ENCODE data around the gene ASTL.

GRCh38 chr2:96106991-96107707, 31.2 kb downstream of the ASTL start:
- no peak for TF ChIP-seq EZH2phosphoT487 (IDR thresholded peaks at IDR 0.05; ENCODE audit: borderline replicate concordance, low read depth, low read length)
- TF ChIP-seq, protein P1, sequence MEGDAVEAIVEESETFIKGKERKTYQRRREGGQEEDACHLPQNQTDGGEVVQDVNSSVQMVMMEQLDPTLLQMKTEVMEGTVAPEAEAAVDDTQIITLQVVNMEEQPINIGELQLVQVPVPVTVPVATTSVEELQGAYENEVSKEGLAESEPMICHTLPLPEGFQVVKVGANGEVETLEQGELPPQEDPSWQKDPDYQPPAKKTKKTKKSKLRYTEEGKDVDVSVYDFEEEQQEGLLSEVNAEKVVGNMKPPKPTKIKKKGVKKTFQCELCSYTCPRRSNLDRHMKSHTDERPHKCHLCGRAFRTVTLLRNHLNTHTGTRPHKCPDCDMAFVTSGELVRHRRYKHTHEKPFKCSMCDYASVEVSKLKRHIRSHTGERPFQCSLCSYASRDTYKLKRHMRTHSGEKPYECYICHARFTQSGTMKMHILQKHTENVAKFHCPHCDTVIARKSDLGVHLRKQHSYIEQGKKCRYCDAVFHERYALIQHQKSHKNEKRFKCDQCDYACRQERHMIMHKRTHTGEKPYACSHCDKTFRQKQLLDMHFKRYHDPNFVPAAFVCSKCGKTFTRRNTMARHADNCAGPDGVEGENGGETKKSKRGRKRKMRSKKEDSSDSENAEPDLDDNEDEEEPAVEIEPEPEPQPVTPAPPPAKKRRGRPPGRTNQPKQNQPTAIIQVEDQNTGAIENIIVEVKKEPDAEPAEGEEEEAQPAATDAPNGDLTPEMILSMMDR (conservative IDR thresholded peaks at IDR 0.05; ENCODE audit: low read length): no peak
